ENCODE results near the gene MAFG. TPM values are rescaled to one million over a fixed set of nuclear protein-coding genes. Genes with fewer than 3 reads are reported as not detected.

Gene MAFG
- polyA plus RNA-seq, 1 donor from 2014 or later = 11.8 TPM

- Histone ChIP-seq H3K4me3 (ENCODE audit: low read length) (peak overlapping the region; percentile 88), H3K9ac (ENCODE audit: low read length) (no peak overlapping the region), H3K9me2 (ENCODE audit: insufficient read depth, low read length) (no peaks in the 10 kb centered on the region), H3K27ac (ENCODE audit: low read length) (no peak overlapping the region), H3K36me3 (ENCODE audit: insufficient read depth, low read length) (no peaks in the 10 kb centered on the region), H3K4me2 (ENCODE audit: low read length) (no peak overlapping the region), H2AFZ (ENCODE audit: low read depth, low read length) (no peak overlapping the region), H3K79me2 (replicated peaks; ENCODE audit: insufficient read depth, low read length) (peaks cover 13% of the 10 kb centered on the region), H4K20me1 (ENCODE audit: insufficient read depth) (no peaks in the 10 kb centered on the region), H3K27me3 (ENCODE audit: insufficient read depth, low read depth, low read length) (no peaks in the 10 kb centered on the region), H3F3A (ENCODE audit: insufficient read depth, low read length, poor library complexity, severe bottlenecking) (no peaks in the 10 kb centered on the region), H3K9me3 (ENCODE audit: low read length) (no peaks in the 10 kb centered on the region)
- TF ChIP-seq TAF1 (IDR thresholded peaks at IDR 0.05; ENCODE audit: low read depth) (no peak), RAD21 (conservative IDR thresholded peaks at IDR 0.05) (no peak), EZH2 (IDR thresholded peaks at IDR 0.05; ENCODE audit: borderline replicate concordance, insufficient read depth, low read length, poor library complexity, severe bottlenecking) (no peak), POLR2AphosphoS5 (IDR thresholded peaks at IDR 0.05) (no peak), SMC3 (conservative IDR thresholded peaks at IDR 0.05; ENCODE audit: poor library complexity) (no peak), REST (IDR thresholded peaks at IDR 0.05; ENCODE audit: borderline replicate concordance) (no peak), EP300 (conservative IDR thresholded peaks at IDR 0.05; ENCODE audit: poor library complexity, severe bottlenecking) (no peak), MXI1 (conservative IDR thresholded peaks at IDR 0.05; ENCODE audit: poor library complexity, severe bottlenecking) (no peak)
- TF ChIP-seq, protein P1, sequence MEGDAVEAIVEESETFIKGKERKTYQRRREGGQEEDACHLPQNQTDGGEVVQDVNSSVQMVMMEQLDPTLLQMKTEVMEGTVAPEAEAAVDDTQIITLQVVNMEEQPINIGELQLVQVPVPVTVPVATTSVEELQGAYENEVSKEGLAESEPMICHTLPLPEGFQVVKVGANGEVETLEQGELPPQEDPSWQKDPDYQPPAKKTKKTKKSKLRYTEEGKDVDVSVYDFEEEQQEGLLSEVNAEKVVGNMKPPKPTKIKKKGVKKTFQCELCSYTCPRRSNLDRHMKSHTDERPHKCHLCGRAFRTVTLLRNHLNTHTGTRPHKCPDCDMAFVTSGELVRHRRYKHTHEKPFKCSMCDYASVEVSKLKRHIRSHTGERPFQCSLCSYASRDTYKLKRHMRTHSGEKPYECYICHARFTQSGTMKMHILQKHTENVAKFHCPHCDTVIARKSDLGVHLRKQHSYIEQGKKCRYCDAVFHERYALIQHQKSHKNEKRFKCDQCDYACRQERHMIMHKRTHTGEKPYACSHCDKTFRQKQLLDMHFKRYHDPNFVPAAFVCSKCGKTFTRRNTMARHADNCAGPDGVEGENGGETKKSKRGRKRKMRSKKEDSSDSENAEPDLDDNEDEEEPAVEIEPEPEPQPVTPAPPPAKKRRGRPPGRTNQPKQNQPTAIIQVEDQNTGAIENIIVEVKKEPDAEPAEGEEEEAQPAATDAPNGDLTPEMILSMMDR (IDR thresholded peaks at IDR 0.05; ENCODE audit: poor library complexity, severe bottlenecking) = no peak
These were observed 37.9 kb downstream of the MAFG start for GRCh38 chr17:81889602-81890001.

GRCh38 chr17:81888988-81889595 is 38.4 kb downstream of the MAFG start:
- Histone ChIP-seq H3K36me3 (ENCODE audit: insufficient read depth, low read length) (no peaks in the 10 kb centered on the region), H3F3A (ENCODE audit: insufficient read depth, low read length, poor library complexity, severe bottlenecking) (no peaks in the 10 kb centered on the region), H3K4me3 (ENCODE audit: low read length) (no peak overlapping the region), H3K27ac (ENCODE audit: low read length) (no peak overlapping the region), H3K9me3 (ENCODE audit: low read length) (no peaks in the 10 kb centered on the region), H3K9me2 (ENCODE audit: insufficient read depth, low read length) (no peaks in the 10 kb centered on the region), H3K27me3 (ENCODE audit: insufficient read depth, low read depth, low read length) (no peaks in the 10 kb centered on the region), H4K20me1 (ENCODE audit: insufficient read depth) (no peaks in the 10 kb centered on the region), H2AFZ (ENCODE audit: low read depth, low read length) (no peak overlapping the region), H3K9ac (ENCODE audit: low read length) (no peak overlapping the region), H3K79me2 (replicated peaks; ENCODE audit: insufficient read depth, low read length) (peaks cover 13% of the 10 kb centered on the region), H3K4me2 (ENCODE audit: low read length) (no peak overlapping the region)
- TF ChIP-seq EP300 (conservative IDR thresholded peaks at IDR 0.05; ENCODE audit: poor library complexity, severe bottlenecking) (no peak), EZH2 (IDR thresholded peaks at IDR 0.05; ENCODE audit: borderline replicate concordance, insufficient read depth, low read length, poor library complexity, severe bottlenecking) (no peak), REST (IDR thresholded peaks at IDR 0.05; ENCODE audit: borderline replicate concordance) (no peak), POLR2AphosphoS5 (IDR thresholded peaks at IDR 0.05) (no peak), SMC3 (conservative IDR thresholded peaks at IDR 0.05; ENCODE audit: poor library complexity) (no peak), MXI1 (conservative IDR thresholded peaks at IDR 0.05; ENCODE audit: poor library complexity, severe bottlenecking) (no peak), RAD21 (conservative IDR thresholded peaks at IDR 0.05) (no peak), TAF1 (IDR thresholded peaks at IDR 0.05; ENCODE audit: low read depth) (no peak)
- TF ChIP-seq, protein P1 (IDR thresholded peaks at IDR 0.05; ENCODE audit: poor library complexity, severe bottlenecking) = no peak
